DOHH2 (cell line): ENCODE data around the gene TLE3.

Experiments used
- H3F3A ChIP-seq: fragments of 200-600 bp; sonication (generic), shearing (Covaris generic); 2 replicates; pipeline ENCODE4 v1.6.0; 2016; ENCODE audit warnings: antibody characterized with exemption, mild to moderate bottlenecking; ENCODE audit not compliant: control insufficient read depth, insufficient read depth
- H3K27ac ChIP-seq: fragments of 200-600 bp; sonication (generic); 2 replicates; pipeline ENCODE4 v1.5.1; 2014; ENCODE audit warnings: low read depth, mild to moderate bottlenecking, low read length, moderate library complexity
- H3K27me3 ChIP-seq: fragments of 200-600 bp; sonication (generic); 2 replicates; pipeline ENCODE4 v1.6.1; 2014; ENCODE audit warnings: mild to moderate bottlenecking, low read length, mixed read lengths; ENCODE audit not compliant: control insufficient read depth
- H3K36me3 ChIP-seq: fragments of 200-600 bp; sonication (generic); 2 replicates; pipeline ENCODE4 v1.6.1; 2014; ENCODE audit warnings: mild to moderate bottlenecking, low read length, moderate library complexity, mixed read lengths; ENCODE audit not compliant: control insufficient read depth
- H3K4me1 ChIP-seq: fragments of 200-600 bp; sonication (generic); 2 replicates; pipeline ENCODE4 v1.6.1; 2014; ENCODE audit warnings: mild to moderate bottlenecking, low read length, mixed read lengths; ENCODE audit not compliant: control insufficient read depth
- H3K4me2 ChIP-seq: fragments of 200-600 bp; sonication (generic); 2 replicates; pipeline ENCODE4 v1.6.0; 2014; ENCODE audit warnings: mild to moderate bottlenecking, low read length, moderate library complexity
- H3K4me3 ChIP-seq: fragments of 200-600 bp; sonication (generic); 2 replicates; pipeline ENCODE4 v1.5.1; 2014; ENCODE audit warnings: mild to moderate bottlenecking, low read length, mixed read lengths
- H3K79me2 ChIP-seq: fragments of 200-600 bp; sonication (generic); 2 replicates; pipeline ENCODE4 v1.6.1; 2014; ENCODE audit warnings: mild to moderate bottlenecking, low read length, mixed read lengths; ENCODE audit not compliant: control insufficient read depth
- H3K9me2 ChIP-seq: fragments of 200-600 bp; sonication (generic); replicated peaks from 2 replicates; pipeline ENCODE4 v1.6.1; 2014; ENCODE audit warnings: mild to moderate bottlenecking, low read length, mixed read lengths; ENCODE audit not compliant: control insufficient read depth
- H3K9me3 ChIP-seq: fragments of 200-600 bp; sonication (generic); 2 replicates; pipeline ENCODE4 v1.6.1; 2014; ENCODE audit warnings: antibody characterized with exemption, low read length, mixed read lengths; ENCODE audit not compliant: control insufficient read depth, insufficient read depth
- H4K20me1 ChIP-seq: fragments of 200-600 bp; sonication (generic); 2 replicates; pipeline ENCODE4 v1.6.0; 2014; ENCODE audit warnings: low read depth, mild to moderate bottlenecking, antibody characterized with exemption, low read length, moderate library complexity; ENCODE audit not compliant: control insufficient read depth, insufficient read depth
- CTCF ChIP-seq: fragments of 200-600 bp; sonication (generic); IDR thresholded peaks from one replicate; pipeline ENCODE4 v1.5.1; 2014; ENCODE audit warnings: antibody characterized with exemption, mild to moderate bottlenecking, low read depth, low read length; ENCODE audit not compliant: poor library complexity, severe bottlenecking
- EZH2phosphoT487 ChIP-seq: fragments of 200-600 bp; sonication (generic); IDR thresholded peaks from 2 replicates; pipeline ENCODE4 v1.6.1; 2017; ENCODE audit warnings: borderline replicate concordance, mild to moderate bottlenecking, antibody characterized with exemption, low read length, moderate library complexity, mixed read lengths

The TLE3 gene

GRCh38 chr15:70067681-70068080 is 30.0 kb downstream of the TLE3 start:
- Histone ChIP-seq H3F3A (no peaks in the 10 kb centered on the region), H3K79me2 (no peaks in the 10 kb centered on the region), H3K9me2 (no peaks in the 10 kb centered on the region)

GRCh38 chr15:70067011-70067410 is 30.7 kb downstream of the TLE3 start:
- Histone ChIP-seq H3K36me3 (peaks cover 92% of the 10 kb centered on the region), H3K4me2 (no peak overlapping the region), H3F3A (no peaks in the 10 kb centered on the region), H4K20me1 (no peaks in the 10 kb centered on the region), H3K4me1 (peaks cover 4% of the 10 kb centered on the region), H3K79me2 (no peaks in the 10 kb centered on the region), H3K9me3 (no peaks in the 10 kb centered on the region), H3K9me2 (no peaks in the 10 kb centered on the region), H3K27me3 (no peaks in the 10 kb centered on the region), H3K4me3 (no peak overlapping the region), H3K27ac (no peak overlapping the region)
- TF ChIP-seq CTCF (no peak), EZH2phosphoT487 (no peak)

More at GRCh38 chr15:70067681-70068080, 30.0 kb downstream of the TLE3 start:
- no peak for TF ChIP-seq CTCF
- no peak for TF ChIP-seq EZH2phosphoT487
- H3K4me1 ChIP-seq = peaks cover 11% of the 10 kb centered on the region
- peaks cover 93% of the 10 kb centered on the region for H3K36me3 ChIP-seq
- H3K9me3 ChIP-seq = no peaks in the 10 kb centered on the region
- H3K4me3 ChIP-seq = no peak overlapping the region
- no peak overlapping the region for H3K27ac ChIP-seq
- no peak overlapping the region for H3K4me2 ChIP-seq
- H3K27me3 ChIP-seq = no peaks in the 10 kb centered on the region
- H4K20me1 ChIP-seq = no peaks in the 10 kb centered on the region

GRCh38 chr15:70066447-70066846 is 31.3 kb downstream of the TLE3 start:
- Histone ChIP-seq H3K4me1 (no peaks in the 10 kb centered on the region), H3K27ac (no peak overlapping the region), H3K4me3 (no peak overlapping the region), H3K79me2 (no peaks in the 10 kb centered on the region), H3K27me3 (no peaks in the 10 kb centered on the region), H3K4me2 (no peak overlapping the region), H3K36me3 (peaks cover 92% of the 10 kb centered on the region), H4K20me1 (no peaks in the 10 kb centered on the region), H3F3A (no peaks in the 10 kb centered on the region), H3K9me3 (no peaks in the 10 kb centered on the region), H3K9me2 (no peaks in the 10 kb centered on the region)
- TF ChIP-seq CTCF (no peak), EZH2phosphoT487 (no peak)

GRCh38 chr15:70066004-70066403 is 31.7 kb downstream of the TLE3 start:
- no peaks in the 10 kb centered on the region for H3K9me2 ChIP-seq
- no peaks in the 10 kb centered on the region for H3K27me3 ChIP-seq
- peaks cover 92% of the 10 kb centered on the region for H3K36me3 ChIP-seq

More at GRCh38 chr15:70066004-70066403, 31.7 kb downstream of the TLE3 start:
- Histone ChIP-seq H3K4me1 (no peaks in the 10 kb centered on the region), H3K4me2 (no peak overlapping the region), H3F3A (no peaks in the 10 kb centered on the region), H3K79me2 (no peaks in the 10 kb centered on the region), H4K20me1 (no peaks in the 10 kb centered on the region), H3K9me3 (no peaks in the 10 kb centered on the region), H3K4me3 (no peak overlapping the region), H3K27ac (no peak overlapping the region)
- no peak for TF ChIP-seq CTCF
- TF ChIP-seq EZH2phosphoT487 = no peak
